Suprapubic skin (tissue), 4 donors: ENCODE measurements around the gene PLEK.

Source experiments
- POLR2A ChIP-seq, 2 donors: fragments of 450-650 bp; IDR thresholded peaks; one replicate each; pipeline ENCODE4 v1.6.1; 2017; ENCODE audit warnings: antibody characterized with exemption in 2 of 2, mild to moderate bottlenecking in 2 of 2, moderate library complexity in 2 of 2
- POLR2AphosphoS5 ChIP-seq, 3 donors: sonication (generic); formaldehyde crosslinking; IDR thresholded peaks; one replicate each; pipeline ENCODE4 v1.6.1; 2017; ENCODE audit warnings: antibody characterized with exemption in 3 of 3
- TF ChIP-seq, protein P1 (sequence below), 2 donors: fragments of 200-600 bp in 1 of 2; fragments of 450-650 bp in 1 of 2; sonication (generic) in 1 of 2; IDR thresholded peaks; one replicate each; pipeline ENCODE4 v1.5.1; 2016 to 2019; ENCODE audit warnings: antibody characterized with exemption in 2 of 2, mild to moderate bottlenecking in 1 of 2, moderate library complexity in 1 of 2

DNA sequence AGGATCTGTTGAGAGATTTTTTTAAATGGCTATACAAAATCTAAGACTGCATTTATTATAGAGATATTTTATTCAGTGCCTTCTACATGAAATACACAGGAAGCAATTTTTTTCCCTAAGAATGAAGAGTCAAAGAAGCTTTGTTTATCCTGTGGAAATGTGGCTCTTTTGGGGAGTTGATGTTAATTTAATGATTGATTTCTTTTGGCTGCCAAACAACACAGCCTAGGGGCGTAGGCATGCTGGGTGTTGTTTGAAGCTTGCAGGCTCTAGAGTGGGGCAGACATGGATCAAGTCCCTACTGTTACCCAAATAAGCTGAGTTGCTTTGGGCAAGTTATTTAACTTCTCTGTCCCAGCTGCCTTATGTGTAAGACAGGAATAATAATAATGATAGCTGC is 21.1 kb upstream of the PLEK start:
- TF ChIP-seq, protein P1, sequence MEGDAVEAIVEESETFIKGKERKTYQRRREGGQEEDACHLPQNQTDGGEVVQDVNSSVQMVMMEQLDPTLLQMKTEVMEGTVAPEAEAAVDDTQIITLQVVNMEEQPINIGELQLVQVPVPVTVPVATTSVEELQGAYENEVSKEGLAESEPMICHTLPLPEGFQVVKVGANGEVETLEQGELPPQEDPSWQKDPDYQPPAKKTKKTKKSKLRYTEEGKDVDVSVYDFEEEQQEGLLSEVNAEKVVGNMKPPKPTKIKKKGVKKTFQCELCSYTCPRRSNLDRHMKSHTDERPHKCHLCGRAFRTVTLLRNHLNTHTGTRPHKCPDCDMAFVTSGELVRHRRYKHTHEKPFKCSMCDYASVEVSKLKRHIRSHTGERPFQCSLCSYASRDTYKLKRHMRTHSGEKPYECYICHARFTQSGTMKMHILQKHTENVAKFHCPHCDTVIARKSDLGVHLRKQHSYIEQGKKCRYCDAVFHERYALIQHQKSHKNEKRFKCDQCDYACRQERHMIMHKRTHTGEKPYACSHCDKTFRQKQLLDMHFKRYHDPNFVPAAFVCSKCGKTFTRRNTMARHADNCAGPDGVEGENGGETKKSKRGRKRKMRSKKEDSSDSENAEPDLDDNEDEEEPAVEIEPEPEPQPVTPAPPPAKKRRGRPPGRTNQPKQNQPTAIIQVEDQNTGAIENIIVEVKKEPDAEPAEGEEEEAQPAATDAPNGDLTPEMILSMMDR (IDR thresholded peaks at IDR 0.05) = no peak
- TF ChIP-seq POLR2A (IDR thresholded peaks at IDR 0.05) (no peak), POLR2AphosphoS5 (IDR thresholded peaks at IDR 0.05) (no peak)
